Peyer's patch (tissue), 4 donors: Measurements from ENCODE around the gene CEP78.

Source experiments
- POLR2A ChIP-seq, 2 donors: fragments of 450-650 bp; IDR thresholded peaks; one replicate each; pipeline ENCODE4 v1.5.1; 2017; ENCODE audit warnings: antibody characterized with exemption in 2 of 2, mild to moderate bottlenecking in 2 of 2, moderate library complexity in 2 of 2
- TF ChIP-seq, protein P1 (sequence below), 6 experiments: fragments of 450-650 bp in 4 of 6; fragments of 200-600 bp in 2 of 6; sonication (generic) in 1 of 6; IDR thresholded peaks; one replicate each; pipeline ENCODE4 v1.5.1; 2017 to 2019; ENCODE audit warnings: antibody characterized with exemption in 6 of 6, mild to moderate bottlenecking in 3 of 6, moderate library complexity in 1 of 6

- TF ChIP-seq POLR2A (IDR thresholded peaks at IDR 0.05): no peak
- TF ChIP-seq, protein P1, sequence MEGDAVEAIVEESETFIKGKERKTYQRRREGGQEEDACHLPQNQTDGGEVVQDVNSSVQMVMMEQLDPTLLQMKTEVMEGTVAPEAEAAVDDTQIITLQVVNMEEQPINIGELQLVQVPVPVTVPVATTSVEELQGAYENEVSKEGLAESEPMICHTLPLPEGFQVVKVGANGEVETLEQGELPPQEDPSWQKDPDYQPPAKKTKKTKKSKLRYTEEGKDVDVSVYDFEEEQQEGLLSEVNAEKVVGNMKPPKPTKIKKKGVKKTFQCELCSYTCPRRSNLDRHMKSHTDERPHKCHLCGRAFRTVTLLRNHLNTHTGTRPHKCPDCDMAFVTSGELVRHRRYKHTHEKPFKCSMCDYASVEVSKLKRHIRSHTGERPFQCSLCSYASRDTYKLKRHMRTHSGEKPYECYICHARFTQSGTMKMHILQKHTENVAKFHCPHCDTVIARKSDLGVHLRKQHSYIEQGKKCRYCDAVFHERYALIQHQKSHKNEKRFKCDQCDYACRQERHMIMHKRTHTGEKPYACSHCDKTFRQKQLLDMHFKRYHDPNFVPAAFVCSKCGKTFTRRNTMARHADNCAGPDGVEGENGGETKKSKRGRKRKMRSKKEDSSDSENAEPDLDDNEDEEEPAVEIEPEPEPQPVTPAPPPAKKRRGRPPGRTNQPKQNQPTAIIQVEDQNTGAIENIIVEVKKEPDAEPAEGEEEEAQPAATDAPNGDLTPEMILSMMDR (IDR thresholded peaks at IDR 0.05): no peak
Observed at GRCh38 chr9:78300209-78300608, 64.3 kb downstream of the CEP78 start.
